Thyroid gland (tissue), 4 donors: ENCODE data around the gene ENOX2. TPM values are rescaled to one million over a fixed set of nuclear protein-coding genes. Genes with fewer than 3 reads are reported as not detected.

Experiments used
- DNase-seq, 2 donors: peaks; one replicate each; pipeline ENCODE4 v3.0.0-alpha.2; 2019
- H3K27ac ChIP-seq, 3 donors: fragments of 200-600 bp; sonication (generic); 1 replicate in 2 of 3; 2 replicates in 1 of 3; pipeline ENCODE4 v1.5.1; 2016 to 2019; ENCODE audit warnings: mild to moderate bottlenecking in 1 of 3, moderate library complexity in 1 of 3
- H3K27me3 ChIP-seq: fragments of 200-600 bp; sonication (generic); one replicate; pipeline ENCODE4 v1.5.1; 2019
- H3K36me3 ChIP-seq, 2 donors: fragments of 200-600 bp; sonication (generic); one replicate each; pipeline ENCODE4 v1.5.1; 2016 to 2019
- H3K4me1 ChIP-seq, 2 donors: fragments of 200-600 bp; sonication (generic); one replicate each; pipeline ENCODE4 v1.5.1; 2017 to 2019
- H3K4me3 ChIP-seq, 3 donors: fragments of 200-600 bp; sonication (generic); replicated peaks in 1 of 3; 1 replicate in 2 of 3; 2 replicates in 1 of 3; pipeline ENCODE4 v1.5.1; 2016; ENCODE audit warnings: mild to moderate bottlenecking in 1 of 3
- H3K9me3 ChIP-seq: fragments of 200-600 bp; sonication (generic); one replicate; pipeline ENCODE4 v1.5.1; 2017
- CTCF ChIP-seq, 6 experiments: fragments of 200-600 bp in 3 of 6; fragments of 450-650 bp in 3 of 6; sonication (generic) in 3 of 6; IDR thresholded peaks; one replicate each; pipeline ENCODE4 v1.5.1; 2016 to 2019; ENCODE audit warnings: antibody characterized with exemption in 6 of 6, mild to moderate bottlenecking in 2 of 6, inconsistent platforms in 1 of 6, moderate library complexity in 1 of 6
- POLR2A ChIP-seq, 2 donors: fragments of 450-650 bp; IDR thresholded peaks; one replicate each; pipeline ENCODE4 v1.6.1; 2017; ENCODE audit warnings: antibody characterized with exemption in 2 of 2, mild to moderate bottlenecking in 2 of 2, moderate library complexity in 1 of 2
- WGBS, 2 donors: methylation state at CpG; one replicate each; pipeline ENCODE4 v1.1.5; 2017; 5-methylcytosine and 5-hydroxymethylcytosine counted together
- intact Hi-C: fragments of 100-400 bp; cut with DNase I; formaldehyde crosslinking; loops from one replicate; pipeline ENCODE4 v1.15.1; 2023
- total RNA-seq, 4 donors: library from RNA; depleted of rRNA; stranded (reverse); fragments of >200 nt; gene quantifications; one replicate each; pipeline ENCODE4 v1.2.3, GENCODE V29; 2016

The ENOX2 gene
- total RNA-seq, 4 donors from 2014 or later = 11.8 to 25.2 (median 20.1) TPM

GRCh38 chrX:130726661-130727060, 176.3 kb downstream of the ENOX2 start:
- no peak overlapping the region for H3K27ac ChIP-seq
- no peaks in the 10 kb centered on the region for H3K4me1 ChIP-seq
- H3K4me3 ChIP-seq = no peak overlapping the region
- H3K36me3 ChIP-seq = no peaks in the 10 kb centered on the region
- WGBS, 2 donors = 13 to 35% methylated on average over 3 of the region's 3 CpGs
- intact Hi-C loops = no loop called here
- TF ChIP-seq CTCF (IDR thresholded peaks at IDR 0.05) (no peak), POLR2A (IDR thresholded peaks at IDR 0.05) (no peak)
- DNase-seq = peak; percentile 64 to 68
- no peaks in the 10 kb centered on the region for H3K9me3 ChIP-seq
- no peaks in the 10 kb centered on the region for H3K27me3 ChIP-seq

GRCh38 chrX:130725519-130725918, 177.5 kb downstream of the ENOX2 start:
- H3K9me3 ChIP-seq = no peaks in the 10 kb centered on the region
- no peaks in the 10 kb centered on the region for H3K27me3 ChIP-seq
- intact Hi-C loops = no loop called here
- no peaks in the 10 kb centered on the region for H3K36me3 ChIP-seq
- 100% methylated on average over 1 of the region's 1 CpG for WGBS, 2 donors
- DNase-seq = no peak
- TF ChIP-seq CTCF (IDR thresholded peaks at IDR 0.05) = no peak
- no peak for TF ChIP-seq POLR2A (IDR thresholded peaks at IDR 0.05)
- no peaks in the 10 kb centered on the region for H3K4me1 ChIP-seq
- H3K27ac ChIP-seq = no peak overlapping the region
- no peak overlapping the region for H3K4me3 ChIP-seq

DNA sequence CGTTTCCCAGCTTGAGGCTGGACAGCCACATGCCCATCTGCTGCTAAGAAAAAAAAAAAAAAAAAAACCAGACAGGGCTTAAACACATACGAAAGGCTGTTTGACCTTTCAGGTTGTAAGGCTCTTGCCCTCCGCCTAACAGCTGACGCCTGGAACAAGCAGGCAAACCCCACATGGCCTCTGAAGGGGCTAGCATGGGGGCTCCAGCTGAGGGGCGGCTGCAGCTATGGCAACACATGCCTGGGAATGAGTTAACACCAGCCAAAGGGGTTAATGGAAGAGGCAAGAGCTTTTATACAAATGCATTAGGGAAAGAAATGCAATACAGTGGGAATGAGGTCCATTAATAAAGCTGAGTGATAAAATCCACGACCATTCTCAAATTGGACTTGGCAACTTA, 183.6 kb downstream of the ENOX2 start:
- no peak for TF ChIP-seq CTCF (IDR thresholded peaks at IDR 0.05)
- TF ChIP-seq POLR2A (IDR thresholded peaks at IDR 0.05) = no peak
- H3K4me3 ChIP-seq = no peak overlapping the region
- H3K27ac ChIP-seq = no peak overlapping the region
- WGBS, 2 donors = 88% methylated on average over 6 of the region's 6 CpGs
- no peaks in the 10 kb centered on the region for H3K36me3 ChIP-seq
- H3K9me3 ChIP-seq = no peaks in the 10 kb centered on the region
- DNase-seq = no peak
- H3K27me3 ChIP-seq = no peaks in the 10 kb centered on the region
- no peaks in the 10 kb centered on the region for H3K4me1 ChIP-seq
- intact Hi-C loops = no loop called here

- no peaks in the 10 kb centered on the region for H3K36me3 ChIP-seq
- 93 to 98% methylated on average over 4 of the region's 4 CpGs for WGBS, 2 donors
- H3K27ac ChIP-seq = no peak overlapping the region
- H3K4me3 ChIP-seq = no peak overlapping the region
- H3K4me1 ChIP-seq = no peaks in the 10 kb centered on the region
- H3K9me3 ChIP-seq = no peaks in the 10 kb centered on the region
- intact Hi-C loops = no loop called here
- no peaks in the 10 kb centered on the region for H3K27me3 ChIP-seq
- TF ChIP-seq CTCF (IDR thresholded peaks at IDR 0.05) (no peak), POLR2A (IDR thresholded peaks at IDR 0.05) (no peak)
- no peak for DNase-seq
Measured at GRCh38 chrX:130718137-130718536, 184.9 kb downstream of the ENOX2 start.

- Histone ChIP-seq H3K4me1 (no peaks in the 10 kb centered on the region), H3K27ac (no peak overlapping the region), H3K9me3 (no peaks in the 10 kb centered on the region), H3K27me3 (no peaks in the 10 kb centered on the region), H3K36me3 (no peaks in the 10 kb centered on the region), H3K4me3 (no peak overlapping the region)
- TF ChIP-seq CTCF (IDR thresholded peaks at IDR 0.05) (no peak), POLR2A (IDR thresholded peaks at IDR 0.05) (no peak)
- intact Hi-C loops = no loop called here
- no peak for DNase-seq
- 48 to 60% methylated on average over 2 of the region's 2 CpGs for WGBS, 2 donors
Measured at GRCh38 chrX:130716781-130717413, 186.1 kb downstream of the ENOX2 start.
